Heart left ventricle (tissue), 16 donors: ENCODE data around the gene EIF2AK2. TPM values are rescaled to one million over a fixed set of nuclear protein-coding genes. Genes with fewer than 3 reads are reported as not detected.

Source experiments
- ATAC-seq, 4 donors: fragments of 200-7000 bp; cut with Tn5 transposase; one replicate each; pipeline ENCODE4 v1.9.1; 2020 to 2022; ENCODE audit warnings: moderate library complexity in 4 of 4, mild to moderate bottlenecking in 3 of 4, moderate number of reproducible peaks in 1 of 4
- DNase-seq, 5 donors: peaks; one replicate each; pipeline ENCODE4 v3.0.0-alpha.2; 2020
- H3K27ac ChIP-seq, 12 donors: fragments of 200-600 bp; sonication (generic) in 4 of 12; one replicate each; pipeline versions ENCODE4 v1.5.0 to v1.8.0; 2016 to 2022; ENCODE audit warnings: mild to moderate bottlenecking in 2 of 12
- H3K27me3 ChIP-seq, 9 donors: fragments of 200-600 bp; sonication (generic) in 2 of 9; one replicate each; pipeline versions ENCODE4 v1.5.1 to v1.8.0; 2016 to 2022; ENCODE audit warnings: mild to moderate bottlenecking in 3 of 9
- H3K36me3 ChIP-seq, 9 donors: fragments of 200-600 bp; sonication (generic) in 2 of 9; one replicate each; pipeline versions ENCODE4 v1.5.0 to v1.8.0; 2018 to 2022; ENCODE audit warnings: mild to moderate bottlenecking in 2 of 9
- H3K4me1 ChIP-seq, 12 donors: fragments of 200-600 bp; sonication (generic) in 4 of 12; one replicate each; pipeline versions ENCODE4 v1.5.0 to v1.8.0; 2016 to 2022; ENCODE audit warnings: mild to moderate bottlenecking in 3 of 12
- H3K4me3 ChIP-seq, 12 donors: fragments of 200-600 bp; sonication (generic) in 4 of 12; one replicate each; pipeline versions ENCODE4 v1.5.0 to v1.8.0; 2017 to 2022; ENCODE audit warnings: mild to moderate bottlenecking in 9 of 12, moderate library complexity in 4 of 12
- H3K9me3 ChIP-seq, 12 donors: fragments of 200-600 bp; sonication (generic) in 4 of 12; one replicate each; pipeline versions ENCODE4 v1.5.0 to v1.8.0; 2016 to 2022; ENCODE audit warnings: mild to moderate bottlenecking in 1 of 12
- CTCF ChIP-seq, 12 donors: fragments of 200-600 bp; sonication (generic) in 4 of 12; IDR thresholded peaks; one replicate each; pipeline versions ENCODE4 v1.5.0 to v1.8.0; 2018 to 2022; ENCODE audit warnings: antibody characterized with exemption in 12 of 12, mild to moderate bottlenecking in 5 of 12
- POLR2A ChIP-seq, 2 donors: fragments of 450-650 bp; IDR thresholded peaks; one replicate each; pipeline ENCODE4 v1.6.1; 2017; ENCODE audit warnings: antibody characterized with exemption in 2 of 2, mild to moderate bottlenecking in 2 of 2, moderate library complexity in 2 of 2
- WGBS, 4 donors: extraction: QIAGEN DNeasy Blood & Tissue Kit in 2 of 4; methylation state at CpG; one replicate each; pipeline versions ENCODE4 v1.1.5 to v1.1.7; 2013 to 2018; 5-methylcytosine and 5-hydroxymethylcytosine counted together
- intact Hi-C, 10 donors: fragments of 100-400 bp; cut with DNase I; formaldehyde crosslinking; loops; one replicate each; pipeline versions ENCODE4 v1.11.1 to v1.14.2; 2022
- polyA plus RNA-seq, 2 donors: library from polyadenylated mRNA; stranded (reverse); fragments of 200-250 nt; gene quantifications; one replicate each; pipeline ENCODE4 v1.2.3, GENCODE V29; 2013
- total RNA-seq, 9 donors: library from RNA; depleted of rRNA in 2 of 9; stranded (reverse); fragments of >200 nt in 2 of 9; fragmentation: NEBNext Ultra II Directional in 3 of 9; extraction: Animal tissue kit (Norgen Biotek cat#: 25700) in 3 of 9; gene quantifications; one replicate each; pipeline versions ENCODE4 v1.1.0 to v1.2.4, GENCODE V29; 2016 to 2023
- donor health status: ischemic (EF 13 %, LVEDD 7.1; RV severe dilation, severe dysfunction).
- donor health status: healthy with polysubstance abuse.
- donor health status: DM: no; HTN: yes; CAD: no.
- donor health status: DM: no; HTN: no; CAD: no.
- donor health status: ischemic (EF 25% LVEDD 6.9; RV normal size, moderate dysfunction).
- donor health status: ischemic (EF 25% LVEDD 5.7; RV mildly dilated, moderate dysfunction).
- donor health status: healthy.
- donor health status: DM: yes; HTN: yes; CAD: no.
- donor health status: ischemic (EF 35%, LVEDD 5.7; RV mildly dilated, moderate dysfunction).
- donor health status: nonischemic (EF 11% LVEDD 7.7; RV severe dilation, severe dysfunction).
- donor health status: DM: yes; HTN: yes; CAD: no.
- donor health status: PGD.
- donor health status: ischemic (EF 29% LVEDD 5.4; RV normal size, mild dysfunction).
- donor health status: nonischemic (EF 23%, LVEDD 6.1; RV moderate dilation, normal function).

Gene EIF2AK2
- total and polyA plus RNA-seq, 11 donors: 4.9 to 38.2 (median 19.2) TPM

GRCh38 chr2:37192551-37192950 lies 35.8 kb upstream of the EIF2AK2 start:
- DNase-seq (no peak), ATAC-seq (no peak)
- H3K36me3 ChIP-seq: no peaks in the 10 kb centered on the region
- no peak overlapping the region for H3K4me3 ChIP-seq
- no peak overlapping the region for H3K27ac ChIP-seq
- WGBS, 4 donors: 90 to 96% (median 93%) methylated on average over 1 of the region's 1 CpG
- no peaks in the 10 kb centered on the region for H3K9me3 ChIP-seq
- no peak for TF ChIP-seq CTCF (IDR thresholded peaks at IDR 0.05)
- TF ChIP-seq POLR2A (IDR thresholded peaks at IDR 0.05): no peak
- intact Hi-C loops: no loop called here
- H3K4me1 ChIP-seq: peaks cover 0 to 13% (median 7%) of the 10 kb centered on the region in 12 donors
- H3K27me3 ChIP-seq: no peaks in the 10 kb centered on the region

GRCh38 chr2:37191747-37192146 lies 35.0 kb upstream of the EIF2AK2 start:
- no peak for DNase-seq
- Histone ChIP-seq H3K9me3 (no peaks in the 10 kb centered on the region), H3K36me3 (no peaks in the 10 kb centered on the region), H3K4me3 (no peak overlapping the region), H3K4me1 (peaks cover 0 to 8% (median 0%) of the 10 kb centered on the region in 12 donors), H3K27me3 (peaks cover 0 to 2% (median 0%) of the 10 kb centered on the region in 9 donors), H3K27ac (no peak overlapping the region)
- no peak for ATAC-seq
- WGBS, 4 donors: 71 to 78% (median 77%) methylated on average over 6 of the region's 6 CpGs
- TF ChIP-seq CTCF (IDR thresholded peaks at IDR 0.05) (no peak), POLR2A (IDR thresholded peaks at IDR 0.05) (no peak)
- intact Hi-C loops: no loop called here

GRCh38 chr2:37191253-37191652 lies 34.5 kb upstream of the EIF2AK2 start:
- no peak overlapping the region for H3K27ac ChIP-seq
- DNase-seq (no peak), ATAC-seq (no peak)
- no peak for TF ChIP-seq CTCF (IDR thresholded peaks at IDR 0.05)
- no peak for TF ChIP-seq POLR2A (IDR thresholded peaks at IDR 0.05)
- peaks cover 0 to 8% (median 0%) of the 10 kb centered on the region in 12 donors for H3K4me1 ChIP-seq
- H3K36me3 ChIP-seq: no peaks in the 10 kb centered on the region
- no peaks in the 10 kb centered on the region for H3K9me3 ChIP-seq
- H3K27me3 ChIP-seq: peaks cover 0 to 4% (median 0%) of the 10 kb centered on the region in 9 donors
- 75 to 88% (median 81%) methylated on average over 4 of the region's 4 CpGs for WGBS, 4 donors
- H3K4me3 ChIP-seq: no peak overlapping the region
- intact Hi-C loops: no loop called here

- no peak for TF ChIP-seq CTCF (IDR thresholded peaks at IDR 0.05)
- TF ChIP-seq POLR2A (IDR thresholded peaks at IDR 0.05): no peak
- no peak overlapping the region for H3K27ac ChIP-seq
- H3K4me1 ChIP-seq: no peaks in the 10 kb centered on the region
- ATAC-seq (no peak), DNase-seq (no peak)
- 83 to 88% (median 84%) methylated on average over 4 of the region's 4 CpGs for WGBS, 4 donors
- H3K4me3 ChIP-seq: no peak overlapping the region
- no peaks in the 10 kb centered on the region for H3K36me3 ChIP-seq
- H3K9me3 ChIP-seq: no peaks in the 10 kb centered on the region
- H3K27me3 ChIP-seq: peaks cover 0 to 4% (median 0%) of the 10 kb centered on the region in 9 donors
- intact Hi-C loops: no loop called here
Observed at GRCh38 chr2:37190290-37190689, 33.5 kb upstream of the EIF2AK2 start.
